Sciatic nerve (tissue), 2 donors: Measurements from ENCODE around the gene SWAP70. TPM values are rescaled to one million over a fixed set of nuclear protein-coding genes. Genes with fewer than 3 reads are reported as not detected.

Source experiments
- ATAC-seq: fragments of 200-7000 bp; cut with Tn5 transposase; one replicate; pipeline ENCODE4 v1.9.1; 2020; ENCODE audit warnings: mild to moderate bottlenecking, moderate library complexity
- DNase-seq: peaks from one replicate; pipeline ENCODE4 v3.0.0-alpha.2; 2020; ENCODE audit warnings: low spot score
- intact Hi-C: fragments of 100-400 bp; cut with DNase I; formaldehyde crosslinking; loops from one replicate; pipeline ENCODE4 v1.14.2; 2022
- total RNA-seq: library from RNA; stranded (reverse); fragmentation: NEBNext Ultra II Directional; extraction: Animal tissue kit (Norgen Biotek cat#: 25700); gene quantifications from one replicate; pipeline ENCODE4 v1.2.1, GENCODE V29; 2021
- donor health status: DM: no; HTN: no; CAD: no.
- donor health status: DM: no; HTN: no; CAD: no.

Gene SWAP70
- total RNA-seq, 1 donor from 2014 or later: 90.1 TPM

DNA sequence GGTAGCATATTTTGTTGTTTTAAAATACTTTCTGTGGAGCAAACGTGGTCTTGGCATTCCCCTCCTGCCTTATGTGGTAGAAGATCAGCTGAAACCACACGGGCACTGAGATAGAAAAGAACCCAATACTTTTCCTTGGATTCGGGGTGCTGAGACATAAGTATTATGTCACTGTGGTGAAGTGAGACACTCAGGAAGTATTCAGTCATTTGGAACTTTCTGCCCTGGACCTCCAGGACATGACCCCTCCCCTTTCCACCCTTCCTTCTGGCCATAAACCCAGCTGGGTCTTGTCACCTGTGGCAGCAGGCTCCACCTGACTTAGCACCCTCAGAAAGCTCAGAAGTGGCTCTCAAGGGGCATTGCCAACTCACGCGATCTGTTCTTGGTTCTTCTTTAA, 123.4 kb downstream of the SWAP70 start:
- no peak for ATAC-seq
- DNase-seq: no peak
- intact Hi-C loops: no loop called here

DNA sequence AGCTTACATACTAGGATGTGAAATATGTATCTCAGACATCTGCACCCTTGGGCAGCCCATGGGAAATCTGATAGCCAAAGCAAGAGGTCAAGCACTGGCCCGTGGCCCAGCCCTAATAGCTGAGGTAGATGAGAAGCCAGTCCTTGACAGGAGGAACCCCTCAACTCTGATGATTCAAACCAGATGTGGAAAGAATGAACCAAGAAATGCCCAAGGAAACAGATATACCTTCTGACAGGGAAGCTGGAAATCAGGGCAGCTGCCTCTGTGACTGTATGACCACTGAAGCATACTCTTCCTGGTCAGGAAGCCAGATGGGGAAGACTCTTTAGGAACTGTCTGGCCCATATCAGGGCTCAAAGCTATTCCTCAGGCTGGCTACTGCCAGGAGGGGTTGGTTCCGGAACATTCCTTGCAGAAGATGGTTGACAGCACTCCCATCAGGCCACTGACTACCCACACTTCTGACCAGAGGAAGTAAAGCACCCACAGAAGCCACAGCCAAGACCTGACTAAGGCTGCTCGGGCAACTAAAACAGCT, 124.2 kb downstream of the SWAP70 start:
- DNase-seq: no peak
- intact Hi-C loops: no loop called here
- ATAC-seq: peak; percentile 58

DNA sequence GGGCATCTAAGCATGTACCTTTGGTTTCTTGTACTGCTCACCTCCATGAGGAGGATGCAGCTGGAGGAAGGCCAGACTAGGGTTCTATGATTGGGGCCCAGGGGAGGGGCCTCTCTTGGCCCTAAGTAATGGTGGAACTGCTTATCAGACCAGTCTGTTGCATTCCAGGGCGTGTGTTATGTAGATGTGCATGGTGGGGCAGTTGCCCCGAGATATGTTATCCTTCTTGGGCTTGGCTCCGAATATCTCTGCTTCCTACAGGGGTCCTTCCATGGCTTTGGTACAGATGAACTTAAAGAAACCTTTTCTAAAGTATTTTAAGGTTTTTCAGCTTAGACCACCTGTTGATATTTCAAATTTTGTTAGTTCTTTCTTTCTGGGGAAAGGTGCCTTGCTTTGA, 126.0 kb downstream of the SWAP70 start:
- intact Hi-C loops: no loop called here
- no peak for DNase-seq
- ATAC-seq: no peak

DNA sequence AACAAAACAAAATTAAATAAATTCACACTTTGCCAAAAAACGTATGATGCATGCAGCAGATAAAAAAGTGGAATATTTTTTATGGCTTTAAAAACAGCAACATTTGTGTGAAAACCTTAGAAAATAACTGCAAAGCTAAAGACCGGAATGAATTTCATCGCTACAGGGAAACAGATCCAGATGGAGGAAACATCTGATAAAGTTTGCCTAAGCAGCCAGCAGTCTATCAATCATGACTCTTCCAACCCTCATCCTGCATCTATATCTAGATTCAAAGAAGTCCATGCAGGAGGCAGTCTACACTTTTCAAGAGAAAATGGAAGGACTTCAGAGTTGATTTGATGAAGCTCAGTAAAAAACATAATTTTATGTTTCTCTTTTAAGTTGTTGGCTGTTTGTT, 126.8 kb downstream of the SWAP70 start:
- DNase-seq (no peak), ATAC-seq (no peak)
- intact Hi-C loops: no loop called here

DNA sequence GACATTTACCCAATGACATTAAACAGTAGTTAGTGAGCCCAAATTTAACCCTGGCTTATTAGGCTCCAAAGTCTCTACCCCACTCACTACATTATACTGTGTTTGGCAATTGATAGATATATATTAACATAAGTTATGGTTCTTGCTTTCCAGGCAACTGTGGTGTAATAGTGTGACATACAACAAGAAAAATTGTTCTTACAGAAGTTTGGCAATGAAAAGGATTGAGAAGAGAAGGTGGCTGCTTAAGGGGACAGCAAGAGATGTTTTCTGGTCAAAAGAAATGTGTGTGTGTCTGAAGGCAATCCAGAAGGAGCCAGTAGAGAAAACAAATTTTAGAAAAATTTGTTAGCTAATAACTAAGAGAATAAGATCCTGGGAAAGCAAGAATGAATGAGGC, 132.4 kb downstream of the SWAP70 start:
- no peak for DNase-seq
- ATAC-seq: no peak
- intact Hi-C loops: no loop called here

DNA sequence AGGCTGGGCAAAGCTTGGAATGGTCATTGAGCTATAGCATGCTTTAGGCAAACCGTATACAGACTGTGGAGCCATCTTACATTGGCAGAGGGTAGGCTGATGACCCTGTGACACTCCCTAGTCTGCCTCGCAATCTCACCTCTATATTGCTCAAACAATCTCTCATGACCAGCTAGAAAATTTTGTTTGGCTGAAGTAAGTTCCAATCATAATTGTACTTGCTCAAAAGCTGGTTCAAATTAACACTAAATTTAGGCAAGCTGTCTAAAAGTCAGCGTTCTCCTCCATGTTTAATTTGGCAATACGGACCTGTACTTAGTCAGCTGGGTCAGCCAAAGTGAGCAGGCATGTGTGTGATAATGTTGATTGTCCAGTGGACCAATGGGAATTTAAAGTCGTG, 133.0 kb downstream of the SWAP70 start:
- intact Hi-C loops: no loop called here
- ATAC-seq (peak; percentile 92), DNase-seq (no peak)

DNA sequence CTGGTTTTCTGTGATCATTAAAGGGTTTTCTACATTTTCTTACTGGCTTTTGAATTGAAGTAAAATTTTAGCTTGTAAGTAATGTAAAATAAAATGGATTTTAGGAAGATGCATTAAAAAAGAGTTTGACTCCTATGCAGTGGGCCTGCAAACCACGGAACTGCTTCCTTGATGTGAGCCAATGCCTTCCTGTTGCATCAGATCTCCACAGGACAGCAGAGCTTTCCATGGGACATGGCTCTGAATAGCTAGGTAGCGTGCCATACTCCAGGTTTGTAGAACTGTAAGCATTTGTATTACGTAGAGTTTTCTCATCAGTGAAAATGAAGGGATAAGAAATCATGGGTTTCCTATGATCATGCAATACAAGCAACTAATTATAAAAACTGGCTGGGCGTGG, 133.4 kb downstream of the SWAP70 start:
- peak; percentile 63 for ATAC-seq
- no peak for DNase-seq
- intact Hi-C loops: no loop called here

DNA sequence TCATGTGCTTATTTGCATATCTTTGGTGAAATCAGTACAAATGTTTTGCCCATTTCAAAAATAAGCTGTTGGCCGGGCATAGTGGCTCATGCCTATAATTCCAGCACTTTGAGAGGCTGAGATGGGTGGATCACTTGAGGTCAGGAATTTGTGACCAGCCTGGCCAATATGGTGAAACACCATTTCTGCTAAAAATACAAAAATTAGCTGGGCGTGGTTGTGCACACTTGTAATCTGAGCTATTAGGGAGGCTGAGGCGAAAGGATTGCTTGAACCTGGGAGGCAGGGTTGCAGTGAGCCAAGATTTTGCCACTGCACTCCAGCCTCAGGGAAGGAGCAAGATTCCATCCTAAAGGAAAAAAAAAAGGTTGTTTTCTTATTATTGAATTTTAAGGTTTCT, 136.0 kb downstream of the SWAP70 start:
- no peak for DNase-seq
- intact Hi-C loops: no loop called here
- no peak for ATAC-seq

DNA sequence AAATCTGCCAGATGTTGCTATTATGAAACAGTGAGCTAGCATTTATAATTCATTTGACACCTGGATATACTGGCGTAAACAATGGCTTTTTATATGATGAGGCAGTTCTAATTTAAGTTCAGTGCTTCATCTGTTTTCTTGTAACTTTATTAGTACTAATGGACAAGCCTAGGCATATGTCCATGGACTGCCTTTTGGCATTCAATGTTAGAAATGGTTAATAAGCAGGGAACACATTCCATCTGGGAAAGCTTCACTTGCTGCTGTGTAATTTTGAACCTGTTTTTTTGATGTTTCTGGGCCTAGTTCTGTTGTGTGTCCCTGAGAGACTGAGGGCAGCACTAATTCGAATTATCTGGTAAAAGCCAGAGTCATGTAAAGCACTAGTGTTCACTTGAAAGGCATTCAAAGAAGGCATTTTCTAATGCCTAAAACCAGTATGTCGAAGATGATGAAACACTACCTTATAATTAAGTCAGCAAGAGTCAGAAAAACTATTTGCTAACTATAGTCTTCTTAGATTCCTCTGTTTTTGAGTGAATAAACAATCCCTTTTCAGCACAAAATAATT, 138.5 kb downstream of the SWAP70 start:
- intact Hi-C loops: no loop called here
- DNase-seq (no peak), ATAC-seq (peak; percentile 79)

Other genes starting within 250 kb of the SWAP70 start
- 42.8 TPM for gene ZNF143, start 203.1 kb upstream of the SWAP70 start, total RNA-seq
- gene WEE1, start 90.4 kb upstream of the SWAP70 start, total RNA-seq: 13.8 TPM